ENCODE measurements around the gene CWC25.
A peak's percentile ranks its signal among the peaks of the same experiment; 100 is the strongest.

The CWC25 gene

GRCh38 chr17:38870259-38871165, 45.4 kb upstream of the CWC25 start:
- peak overlapping the region; percentile 98 for H3K4me3 ChIP-seq (ENCODE audit: low read length)
- no peak for TF ChIP-seq CTCF (conservative IDR thresholded peaks at IDR 0.05; ENCODE audit: low read depth, low read length)
- DNase-seq (ENCODE audit: low read depth), result no peak

GRCh38 chr17:38869526-38870258, 44.6 kb upstream of the CWC25 start, which contains the start of gene LASP1:
LASP1 (plus strand) TSS chr17:38870058; CDS start chr17:38870190, 132 bp downstream.
- peak within 1 kb of the TSS; percentile 98 for H3K4me3 ChIP-seq (ENCODE audit: low read length)
- no peak for TF ChIP-seq CTCF (conservative IDR thresholded peaks at IDR 0.05; ENCODE audit: low read depth, low read length)
- DNase-seq (ENCODE audit: low read depth), result no peak

GRCh38 chr17:38868817-38869525, 43.9 kb upstream of the CWC25 start:
- peak; percentile 27 for TF ChIP-seq CTCF (conservative IDR thresholded peaks at IDR 0.05; ENCODE audit: low read depth, low read length)
- peak overlapping the region; percentile 83 for H3K4me3 ChIP-seq (ENCODE audit: low read length)
- no peak for DNase-seq (ENCODE audit: low read depth)

- no peak for DNase-seq (ENCODE audit: low read depth)
- peak overlapping the region; percentile 83 for H3K4me3 ChIP-seq (ENCODE audit: low read length)
- no peak for TF ChIP-seq CTCF (conservative IDR thresholded peaks at IDR 0.05; ENCODE audit: low read depth, low read length)
These were observed 43.1 kb upstream of the CWC25 start for GRCh38 chr17:38867968-38868816.

- peak; percentile 18 for TF ChIP-seq CTCF (conservative IDR thresholded peaks at IDR 0.05; ENCODE audit: low read depth, low read length)
- H3K4me3 ChIP-seq (ENCODE audit: low read length), result peak overlapping the region; percentile 83
- DNase-seq (ENCODE audit: low read depth), result no peak
These were observed 42.3 kb upstream of the CWC25 start for GRCh38 chr17:38867179-38867967.

Measured in retinal pigment epithelial cell (primary cell).